Endometrial microvascular endothelial cells (primary cell): ENCODE data around the gene FHIT. TPM values are rescaled to one million over a fixed set of nuclear protein-coding genes. Genes with fewer than 3 reads are reported as not detected.

Source experiments
- in situ Hi-C: cut with HindIII; loops from 2 replicates; pipeline ENCODE4 v1.10.0; 2017; ENCODE audit warnings: low sequenced_read_pairs, low pct_unique_long_range_greater_than_20kb; ENCODE audit errors: inconsistent ontology term
- total RNA-seq: library from RNA; depleted of rRNA; stranded (reverse); fragments of >200 nt; gene quantifications from one replicate; pipeline ENCODE4 v1.2.3, GENCODE V29; 2015; ENCODE audit errors: inconsistent ontology term

Gene FHIT
- total RNA-seq, 1 donor from 2014 or later = 0.19 TPM

DNA sequence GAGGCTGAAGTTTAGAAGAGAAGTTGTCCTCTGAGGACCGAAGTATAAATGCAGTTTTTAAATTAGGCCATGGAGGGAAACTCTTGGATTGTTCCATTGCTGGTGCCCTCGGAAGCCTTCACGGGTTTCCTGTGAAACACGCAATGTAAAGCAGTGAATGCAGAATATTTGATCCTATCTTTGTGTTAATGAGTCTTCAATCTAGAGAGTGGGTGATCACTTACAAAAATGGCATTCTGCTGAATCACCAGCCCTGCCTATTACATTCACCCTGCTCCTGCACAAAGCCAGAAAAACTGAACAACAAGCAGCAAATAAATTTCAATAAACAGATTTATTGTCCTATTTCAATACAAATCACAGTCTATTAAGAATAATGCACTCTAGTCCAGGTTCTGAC, 1063.9 kb downstream of the FHIT start:
- in situ Hi-C loops = no loop called here

DNA sequence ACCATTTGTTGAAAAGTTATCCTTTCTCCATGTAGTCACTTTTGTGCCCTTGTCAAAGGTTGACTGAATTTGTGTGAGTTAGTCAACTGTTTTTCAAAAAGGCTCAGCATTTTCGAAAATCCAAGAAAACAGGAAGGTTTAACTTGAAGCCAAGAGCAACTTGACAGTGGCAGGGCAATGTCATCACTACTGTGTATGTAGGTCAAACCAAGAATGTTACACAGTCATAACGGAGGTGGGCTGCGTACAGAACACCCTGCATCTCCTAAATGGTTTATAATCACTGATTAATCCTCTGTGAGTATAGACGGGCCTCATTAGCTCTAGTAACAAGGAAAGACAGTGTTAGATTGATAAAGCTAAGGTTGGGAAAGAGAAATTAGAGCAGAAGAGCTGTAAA, 1064.9 kb downstream of the FHIT start:
- in situ Hi-C loops = no loop called here

DNA sequence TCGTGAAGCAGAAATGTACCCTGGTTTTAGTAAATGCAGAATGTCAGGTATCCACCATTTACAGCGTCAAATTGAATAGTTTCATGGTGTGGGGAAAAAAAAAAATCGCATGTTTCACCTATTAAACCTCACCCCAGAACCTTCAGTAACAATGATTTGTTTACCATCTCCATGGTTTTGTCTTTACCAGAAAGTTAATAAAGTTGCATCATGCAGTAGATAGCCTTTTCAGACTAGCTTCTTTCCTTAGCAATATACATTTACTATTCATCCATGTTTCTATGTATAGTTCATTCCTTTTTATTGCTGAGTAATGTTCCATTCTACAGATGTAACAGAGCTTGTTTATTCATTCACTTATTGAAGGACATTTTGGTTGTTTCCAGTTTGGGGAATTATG, 1066.1 kb downstream of the FHIT start:
- in situ Hi-C loops = no loop called here

DNA sequence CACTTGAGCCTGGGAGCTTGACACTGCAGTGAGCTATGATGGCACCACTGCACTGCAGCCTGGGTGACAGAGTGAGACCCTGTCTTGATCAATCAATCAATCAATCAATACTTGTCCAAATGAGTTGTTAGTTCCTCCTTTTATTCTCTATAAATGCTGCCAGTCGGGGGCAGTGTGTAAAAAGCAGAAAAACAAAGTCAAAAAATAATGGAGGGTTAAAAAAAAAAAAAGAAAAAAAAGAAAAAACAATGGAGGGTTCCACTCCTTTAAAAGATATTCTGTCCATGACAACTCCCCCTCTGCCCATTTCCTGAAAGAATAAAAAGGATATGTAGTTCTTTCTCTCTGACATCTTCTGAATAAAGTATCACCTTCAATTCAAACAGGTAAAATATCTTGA, 1068.6 kb downstream of the FHIT start:
- in situ Hi-C loops = no loop called here

DNA sequence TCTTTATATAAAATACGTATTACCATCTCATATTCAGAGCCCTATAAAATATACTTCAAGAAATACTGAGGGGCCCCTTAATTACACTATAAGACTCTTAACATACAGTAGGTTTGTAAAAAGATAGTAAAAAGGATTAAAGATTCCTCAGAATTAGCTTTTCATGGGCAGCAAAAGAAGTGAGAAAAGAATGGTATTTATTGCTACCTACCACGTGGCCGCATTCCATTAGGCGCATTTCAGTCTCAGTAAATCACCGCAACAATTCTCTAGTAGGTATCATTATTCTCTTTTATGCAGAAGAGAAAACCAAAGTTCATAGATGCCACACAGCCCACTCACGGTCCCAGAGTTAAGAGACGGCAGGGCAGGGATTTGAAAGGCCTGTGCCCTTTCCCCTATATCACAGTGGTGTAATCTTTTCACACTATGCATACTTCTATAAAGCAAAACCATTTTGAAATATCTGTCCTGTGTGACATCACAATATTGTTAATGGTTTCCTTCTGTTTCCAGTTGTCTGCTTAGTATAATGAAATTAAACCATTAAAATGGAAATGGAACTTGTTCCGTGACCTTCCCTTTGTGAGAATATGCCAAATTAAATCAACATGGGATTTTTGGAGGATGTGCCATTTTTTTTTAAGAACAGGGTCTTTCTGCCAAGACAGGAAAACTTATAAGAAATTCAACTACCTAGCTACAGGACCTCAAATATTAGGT, 1072.2 kb downstream of the FHIT start:
- in situ Hi-C loops = no loop called here

DNA sequence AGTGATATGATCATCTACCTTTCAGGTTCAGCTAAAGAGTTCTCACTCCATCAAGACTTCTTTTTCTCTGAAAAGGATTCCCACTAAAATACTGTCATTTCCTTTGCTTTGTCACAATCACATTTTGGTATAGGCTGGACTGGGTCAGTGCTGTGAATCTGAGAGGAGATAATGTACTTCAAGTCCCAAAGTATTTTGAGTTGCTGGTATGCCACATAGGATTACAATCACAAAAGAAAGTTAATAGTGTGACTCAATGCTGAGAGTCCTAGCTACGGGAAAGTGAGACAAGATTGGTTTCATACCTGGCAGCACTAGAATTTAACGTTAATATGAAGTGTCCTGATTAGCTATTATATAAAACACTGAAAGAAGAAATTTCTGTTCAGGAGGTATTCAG, 1073.5 kb downstream of the FHIT start:
- in situ Hi-C loops = no loop called here

DNA sequence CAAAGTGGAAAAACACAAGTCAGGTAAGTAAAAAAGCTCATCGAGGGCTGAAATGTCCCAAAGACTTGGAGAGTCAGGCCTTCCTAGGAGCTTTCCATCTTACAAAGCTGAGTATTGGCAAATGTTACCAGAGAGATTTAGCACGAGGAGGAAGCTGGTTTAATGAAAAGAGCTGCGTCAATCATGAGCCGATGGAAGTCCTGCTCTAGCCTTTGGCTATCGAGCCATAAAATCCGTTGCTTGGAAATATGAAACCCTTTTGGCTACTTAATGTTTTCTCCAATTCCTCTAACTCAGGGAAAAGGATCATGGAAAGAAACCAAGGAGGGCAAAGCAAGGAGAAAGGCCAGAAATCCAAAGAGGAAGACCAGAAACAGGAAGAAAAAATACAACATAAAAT, 1074.6 kb downstream of the FHIT start:
- in situ Hi-C loops = no loop called here

DNA sequence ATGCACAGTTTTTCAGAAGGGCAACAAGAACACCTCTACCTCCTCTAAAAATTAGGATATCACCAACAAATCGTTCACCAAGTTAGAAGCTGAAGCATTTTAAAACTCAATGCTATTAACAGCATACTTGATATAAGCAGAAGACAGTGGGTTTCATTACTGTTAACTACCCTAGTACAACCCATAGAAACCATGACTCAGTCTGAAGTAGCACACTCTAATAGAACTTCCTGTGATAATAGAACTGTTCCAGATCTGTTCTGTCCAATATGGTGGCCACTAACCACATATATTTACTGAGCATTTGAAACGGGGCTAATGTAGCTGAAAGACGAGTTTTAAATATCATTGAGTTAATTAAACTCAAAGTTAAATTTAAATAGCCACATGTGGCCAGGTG, 1075.6 kb downstream of the FHIT start:
- in situ Hi-C loops = no loop called here

DNA sequence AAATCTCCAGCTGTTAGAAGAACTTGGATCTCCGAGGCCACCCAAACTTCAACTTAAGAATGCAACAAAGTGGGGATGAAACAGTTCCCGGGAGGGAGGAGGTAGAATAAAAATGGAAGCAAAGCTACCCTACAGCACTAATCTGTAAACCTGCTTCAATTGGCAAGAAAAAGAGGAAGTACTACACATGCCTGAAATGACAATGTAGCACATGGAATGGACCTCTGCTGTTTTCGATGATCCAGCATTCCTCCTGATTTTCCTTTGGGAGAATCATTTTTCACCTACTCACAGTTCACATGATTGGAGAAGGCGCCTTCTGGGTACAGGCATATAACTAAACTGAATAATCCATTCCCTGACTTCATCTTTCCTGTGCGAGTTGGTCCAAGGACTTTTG, 1081.5 kb downstream of the FHIT start:
- in situ Hi-C loops = no loop called here

DNA sequence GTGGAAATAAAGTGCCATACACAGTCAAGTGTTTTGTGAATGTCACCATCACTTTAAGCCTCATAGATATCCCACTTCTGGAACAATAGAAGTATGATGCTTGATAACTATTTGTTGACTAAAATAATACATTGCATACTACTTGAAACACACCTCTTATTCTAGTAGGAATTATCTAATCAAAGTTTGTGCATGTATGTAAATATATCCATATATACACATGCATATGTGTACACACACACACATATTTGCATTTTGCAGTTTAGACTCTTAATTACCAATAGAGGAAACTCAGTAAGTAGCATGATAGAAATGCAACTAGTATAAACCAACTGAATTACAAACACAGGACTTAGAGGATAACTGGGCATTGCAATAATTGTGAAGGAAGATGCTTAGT, 1084.1 kb downstream of the FHIT start:
- in situ Hi-C loops = no loop called here

DNA sequence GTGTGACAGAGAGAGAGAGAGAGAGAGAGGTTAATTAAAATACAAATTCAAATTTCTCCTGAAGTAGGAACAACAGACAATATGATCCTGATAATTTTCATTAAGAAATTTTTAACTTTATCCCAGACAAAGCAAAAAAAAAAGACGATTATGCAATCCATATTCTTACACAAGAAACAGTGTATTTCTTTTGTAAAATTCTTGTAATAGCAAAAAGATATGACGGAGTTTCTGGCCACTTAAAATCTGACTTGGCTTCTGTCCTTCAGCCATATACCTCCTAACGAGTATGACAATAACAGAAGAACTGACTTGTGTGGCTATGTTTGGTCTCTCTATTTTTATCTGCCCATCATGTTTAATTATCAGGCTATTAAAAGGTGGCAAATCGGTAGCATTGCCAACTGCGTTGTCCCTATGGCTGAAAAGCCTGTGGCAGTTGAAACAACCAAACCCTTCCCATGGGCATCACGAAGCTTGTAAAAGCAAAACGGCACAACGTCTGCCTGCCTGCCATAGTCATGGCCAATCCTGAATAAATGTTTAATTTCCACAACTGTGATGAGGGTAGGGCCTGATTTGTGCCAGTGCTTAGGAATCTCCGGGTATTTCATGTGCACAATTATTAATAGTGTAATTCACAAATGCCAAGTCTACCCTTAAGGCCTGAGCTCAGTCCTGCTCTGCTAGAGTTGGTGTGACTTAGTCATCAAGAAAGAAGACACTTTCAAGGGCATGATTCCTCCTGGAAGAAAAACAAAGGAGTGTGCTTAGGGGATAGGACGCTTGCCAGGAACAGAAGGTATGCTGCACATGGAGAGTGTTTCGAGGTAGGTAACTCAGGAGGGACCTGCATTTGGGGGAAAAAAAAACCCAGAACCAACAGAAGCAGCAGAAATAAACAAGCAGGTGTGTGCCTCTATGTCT, 1090.2 kb downstream of the FHIT start:
- in situ Hi-C loops = no loop called here

DNA sequence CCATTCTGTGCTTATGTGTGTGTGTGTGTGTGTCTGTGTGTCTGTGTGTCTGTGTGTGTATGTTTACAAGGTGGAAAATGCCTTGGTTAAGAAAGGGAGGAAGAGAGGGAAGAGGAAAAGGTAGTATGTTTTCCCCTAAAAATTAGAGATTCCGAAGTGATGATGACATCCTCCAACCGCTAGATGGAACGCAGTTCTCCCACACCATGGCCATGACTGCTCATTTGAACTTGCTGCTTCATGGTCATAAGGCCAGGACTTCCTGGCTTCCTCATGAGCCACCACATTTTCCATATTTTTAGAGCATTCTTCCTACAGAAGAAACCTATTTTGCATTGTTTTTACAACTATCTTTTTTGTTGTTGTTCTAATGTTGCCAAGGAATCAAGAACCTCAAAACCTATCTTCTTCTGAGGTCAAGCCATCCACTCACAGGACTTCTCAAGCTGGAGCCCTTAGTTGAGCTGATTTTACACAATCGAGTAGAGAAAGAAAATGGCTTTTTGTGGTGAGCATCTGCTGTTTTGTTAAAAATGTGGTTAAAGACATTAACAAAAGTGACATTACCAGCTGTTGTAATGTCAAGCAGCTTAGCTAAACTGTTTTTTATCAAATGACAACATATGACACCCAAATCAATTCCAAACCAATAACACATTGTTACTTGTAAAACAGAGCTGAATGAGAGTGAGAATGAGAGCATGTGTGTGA, 1091.0 kb downstream of the FHIT start:
- in situ Hi-C loops = no loop called here

DNA sequence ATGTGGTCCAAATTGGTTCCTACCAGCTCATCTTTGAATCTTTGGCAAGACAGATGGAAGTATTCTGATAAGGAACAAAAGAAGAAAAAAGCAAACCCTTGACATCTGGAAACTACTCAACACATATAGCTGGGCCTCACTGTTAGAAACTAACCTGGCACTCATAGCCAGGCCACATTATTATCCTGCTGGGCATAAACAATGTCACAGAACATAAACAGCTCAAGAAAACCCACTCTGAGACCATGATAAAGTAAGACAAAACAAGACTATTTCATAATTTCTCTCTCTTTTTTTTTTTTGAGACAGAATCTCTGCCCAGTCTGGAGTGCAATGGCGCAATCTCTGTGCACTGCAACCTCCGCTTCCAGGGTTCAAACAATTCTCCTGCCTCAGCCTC, 1093.2 kb downstream of the FHIT start:
- in situ Hi-C loops = no loop called here

DNA sequence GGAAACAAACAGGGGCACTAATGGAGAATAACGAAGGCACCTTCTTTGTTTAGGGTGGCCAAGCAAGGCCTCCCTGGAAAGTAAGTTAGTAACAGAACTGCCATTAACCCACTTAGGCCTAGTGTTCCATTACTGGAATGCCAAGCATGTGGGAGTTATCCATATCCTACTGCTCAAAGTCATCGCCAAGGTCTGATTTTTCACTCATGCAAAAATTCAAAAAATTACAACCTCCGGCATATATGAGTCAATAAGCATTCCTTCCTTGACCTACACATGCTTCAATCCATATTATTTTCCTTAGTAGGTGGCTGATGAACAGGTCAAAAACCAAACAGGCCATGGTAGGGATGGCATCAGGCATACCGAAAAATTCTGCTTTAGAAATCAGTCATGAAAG, 1097.2 kb downstream of the FHIT start:
- in situ Hi-C loops = no loop called here

DNA sequence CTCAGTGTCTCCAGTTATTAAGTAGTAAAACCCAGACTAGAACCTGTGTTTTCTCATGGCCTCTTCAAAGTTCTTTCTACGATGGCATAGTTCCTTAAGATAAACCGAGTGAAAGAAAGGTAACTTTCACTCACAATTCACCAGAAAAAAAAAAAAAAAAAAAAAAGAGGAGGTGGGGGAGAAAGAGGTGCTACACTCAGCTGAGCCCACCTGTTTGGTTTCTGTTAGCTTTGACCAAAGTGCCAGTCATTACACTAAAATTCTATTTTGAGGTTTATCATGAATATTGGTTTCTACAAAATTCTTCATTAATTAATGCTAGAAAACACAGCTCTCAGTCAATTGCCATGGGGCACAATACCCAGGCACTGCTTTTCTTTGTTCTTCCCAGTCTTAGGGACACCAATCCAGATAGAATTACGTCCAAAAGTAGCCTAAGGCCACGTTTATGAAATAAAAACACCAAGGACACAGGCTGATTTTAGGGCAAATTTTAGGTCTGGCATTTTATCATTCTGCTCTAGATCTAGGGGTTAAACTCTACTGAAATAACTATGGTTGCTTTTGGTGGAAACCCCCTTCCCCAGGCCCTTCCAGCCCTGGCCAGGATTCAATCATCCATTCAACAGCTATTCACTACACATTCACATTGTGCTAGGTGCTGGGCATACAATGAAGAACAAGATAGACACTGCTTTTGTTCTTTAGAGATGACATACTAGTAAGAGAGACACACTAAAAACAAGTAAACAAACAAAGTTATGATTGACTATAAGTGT, 1097.8 kb downstream of the FHIT start:
- in situ Hi-C loops = no loop called here

DNA sequence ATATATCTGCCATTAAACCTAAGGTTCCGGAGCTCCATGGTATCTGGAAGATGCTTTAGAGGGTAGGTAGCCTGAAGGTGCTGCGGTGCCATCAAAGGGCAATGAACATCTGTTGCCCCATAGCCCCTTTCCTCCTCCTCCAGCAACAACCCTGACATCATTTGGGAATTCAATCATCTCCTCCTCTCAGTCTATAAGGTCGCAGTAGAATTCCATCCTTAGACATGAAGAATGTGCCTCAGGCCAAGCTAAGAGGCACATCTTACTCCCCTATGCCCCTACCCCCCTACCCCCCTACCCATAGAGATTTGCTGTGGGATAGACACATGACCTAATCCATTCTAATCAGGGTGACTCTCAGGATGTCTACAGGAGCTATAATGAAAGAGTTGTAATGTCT, 1101.8 kb downstream of the FHIT start:
- in situ Hi-C loops = no loop called here

DNA sequence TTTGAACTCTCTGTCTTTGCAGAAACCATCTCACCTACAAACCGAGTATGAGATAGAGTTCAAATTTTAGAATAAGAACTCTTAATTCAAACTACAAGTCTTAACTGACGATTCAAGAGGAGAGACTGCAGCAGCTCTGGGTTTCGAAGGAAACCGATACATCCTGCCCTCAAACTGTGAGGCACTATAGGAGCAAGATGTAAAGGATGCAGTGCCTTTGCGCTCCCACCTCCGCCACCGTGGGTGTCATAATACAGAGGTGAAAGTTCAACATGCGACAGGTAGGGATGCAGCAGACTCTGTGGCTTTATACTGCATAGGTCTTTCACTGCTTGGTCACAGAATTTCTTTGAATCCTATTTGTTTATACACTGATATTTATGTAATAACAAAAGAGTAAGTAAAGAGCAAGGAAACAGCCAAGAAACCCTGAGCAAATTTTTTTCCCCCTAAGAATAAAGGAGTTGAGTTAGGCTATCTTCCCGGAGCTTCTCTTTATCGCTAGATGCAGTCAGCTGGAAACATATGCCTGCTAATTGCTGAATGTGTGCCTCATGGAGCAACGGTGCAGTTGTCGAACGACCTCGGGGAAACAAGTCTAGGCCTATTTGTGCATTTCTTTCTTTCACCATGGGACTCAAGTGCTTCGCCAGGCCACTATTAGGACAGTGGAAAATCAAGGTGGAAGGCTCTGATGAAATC, 1103.9 kb downstream of the FHIT start:
- in situ Hi-C loops = no loop called here

DNA sequence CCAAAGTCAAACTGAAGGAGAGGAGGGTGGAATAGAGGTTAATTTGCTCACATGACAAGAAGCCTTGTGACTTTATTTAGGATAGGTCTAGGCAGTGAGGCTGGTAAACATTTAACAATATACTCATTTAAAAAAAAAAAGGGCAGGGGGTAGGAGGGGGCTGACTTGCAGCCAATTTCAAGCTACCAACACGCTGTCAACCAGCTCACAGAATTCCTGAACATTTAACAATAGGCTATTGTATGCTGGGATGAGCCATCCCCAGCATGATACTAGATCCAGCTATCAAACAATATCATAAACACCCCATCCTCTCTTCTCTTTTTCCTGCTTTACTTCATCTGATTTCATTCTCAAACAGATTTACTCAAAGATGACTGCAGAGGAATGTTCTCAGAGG, 1105.1 kb downstream of the FHIT start:
- in situ Hi-C loops = no loop called here
